Central memory CD4-positive, alpha-beta T cell (primary cell): ENCODE measurements around the gene MEIOSIN.
"Not testable (repeated sequence)": the region's sequence is repeated elsewhere in the genome, so short reads cannot be mapped to it uniquely, and the experiment has no call there.

ENCODE experiments used
- DNase-seq: peaks from one replicate; pipeline ENCODE4 v3.0.0; 2022

The MEIOSIN gene

DNA sequence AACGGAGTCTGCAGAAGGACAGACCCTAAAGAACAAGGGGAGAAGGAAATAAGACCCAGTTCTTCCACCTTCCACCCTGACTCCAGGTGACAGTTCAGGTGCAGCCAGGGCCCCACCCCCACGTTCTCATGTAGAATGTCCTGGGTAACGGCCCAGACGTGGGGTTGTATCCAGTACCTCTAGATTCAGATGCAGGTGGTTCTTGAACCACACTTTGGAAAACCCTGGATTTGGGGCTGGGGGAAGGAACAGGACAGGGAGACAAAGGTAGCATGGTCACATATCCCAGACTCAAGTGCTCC is 46.9 kb downstream of the MEIOSIN start:
- DNase-seq, result no peak

DNA sequence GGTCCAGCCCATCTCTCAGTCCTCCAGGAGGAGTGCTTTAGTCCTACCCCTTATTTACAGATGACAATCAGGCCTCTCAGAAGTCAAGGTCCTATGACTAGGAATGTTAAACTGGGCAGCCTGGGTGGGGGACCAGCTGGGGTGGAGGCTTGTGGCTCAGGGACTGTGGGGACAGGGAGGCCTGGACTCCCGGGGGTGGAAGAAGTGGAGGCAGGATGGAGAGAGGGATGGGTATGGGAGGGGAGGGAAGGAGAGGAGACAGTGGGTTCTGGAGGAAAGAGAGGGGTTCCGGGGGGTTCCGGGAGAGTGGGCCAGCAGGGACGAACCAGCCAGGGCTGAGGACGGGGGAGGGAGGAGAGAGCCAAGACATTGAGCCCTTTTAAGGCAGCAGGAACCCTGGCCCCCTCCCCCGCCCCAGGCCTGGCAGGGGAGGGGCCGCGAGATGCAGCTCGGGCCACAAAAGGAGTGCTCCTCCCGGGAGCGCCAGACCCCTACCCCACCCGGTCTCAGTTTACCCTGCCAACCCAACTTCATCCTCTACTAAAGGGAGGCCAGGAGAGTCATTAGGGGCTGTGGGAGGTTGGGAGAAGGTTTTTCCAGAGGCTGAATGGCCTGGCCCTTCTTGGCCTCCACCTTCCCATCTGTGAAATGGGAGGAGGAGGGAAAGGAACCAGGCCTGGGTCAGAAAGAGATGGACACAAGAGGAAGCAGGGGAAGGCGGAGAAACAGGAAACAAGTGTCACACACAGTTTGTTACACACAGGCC is 47.4 kb downstream of the MEIOSIN start:
- no peak for DNase-seq

DNA sequence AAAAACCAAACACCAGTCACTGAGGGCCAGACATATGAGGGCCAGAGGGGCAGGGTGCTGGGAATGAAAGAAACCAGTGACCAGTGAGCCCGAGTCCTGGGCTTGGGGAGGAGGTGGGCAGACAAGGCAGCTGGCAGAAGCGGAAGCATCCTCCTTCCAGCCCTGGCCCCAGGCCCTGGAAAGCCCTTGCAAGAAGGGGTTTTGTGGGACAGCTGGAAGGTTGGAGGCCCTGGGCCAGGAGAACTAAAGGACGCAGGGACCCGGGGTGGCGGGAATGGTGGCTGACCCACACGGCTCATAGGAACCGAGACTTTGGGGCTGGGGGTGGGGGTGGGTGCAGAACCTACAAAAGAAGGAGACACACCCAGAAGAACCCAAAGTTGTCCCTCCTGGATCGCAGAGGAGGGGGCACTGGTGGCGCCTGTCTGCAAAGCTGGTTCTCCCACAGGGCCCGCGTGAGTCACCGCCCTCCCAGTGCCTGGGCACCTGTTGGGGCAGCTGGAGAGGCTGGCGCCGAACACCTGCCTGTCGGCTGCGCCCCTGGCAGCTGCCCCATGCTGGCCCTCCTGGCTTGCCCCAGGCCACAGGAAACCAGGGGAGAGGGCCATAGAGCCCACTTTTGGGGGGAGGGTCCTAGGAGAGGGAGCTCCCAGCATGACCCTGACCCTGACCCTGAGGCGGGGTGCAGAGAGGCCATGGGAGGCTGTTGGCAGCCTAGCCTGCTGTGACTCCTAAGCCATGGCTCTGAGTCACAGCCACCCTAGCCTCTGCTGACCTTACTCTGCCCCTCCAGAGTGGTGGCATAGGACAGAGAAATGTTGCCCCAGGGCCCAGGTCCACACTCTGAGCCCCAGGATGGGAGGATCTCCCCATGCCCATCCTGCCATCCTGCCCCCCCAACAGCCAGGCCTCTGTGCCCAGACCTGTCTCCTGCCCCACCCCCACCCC is 48.2 kb downstream of the MEIOSIN start:
- no peak for DNase-seq

DNA sequence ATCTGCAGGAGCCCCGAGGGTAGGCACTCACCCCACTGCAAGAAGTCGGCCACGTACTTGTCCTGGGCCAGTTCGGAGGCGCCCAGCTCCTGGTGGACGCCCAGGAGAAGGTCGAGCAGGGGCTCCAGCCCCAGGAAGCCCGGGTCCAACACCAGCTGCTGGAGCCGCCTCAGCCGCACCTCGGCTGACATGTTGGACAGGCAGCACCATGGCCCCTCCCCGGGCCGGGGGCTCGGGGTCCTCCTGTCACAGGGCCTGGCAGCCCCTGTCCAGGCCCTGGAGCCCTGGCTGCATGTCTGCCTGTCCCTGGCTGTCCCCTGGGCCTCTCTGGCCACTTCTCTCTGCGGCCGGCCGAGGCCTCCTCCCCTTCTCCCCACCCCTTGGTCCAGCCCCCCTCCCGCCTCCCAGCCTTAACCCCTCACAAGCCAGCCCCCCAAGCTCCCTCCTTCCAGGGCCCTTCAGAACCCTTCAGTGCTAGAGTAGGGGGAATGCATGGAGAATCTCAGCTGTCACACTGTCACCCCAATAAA is 49.0 kb downstream of the MEIOSIN start, which contains the start of gene DMPK:
Gene DMPK (minus strand): TSS at position 329 of the 530 bp plus-strand sequence. CDS start 138 bp downstream, at position 191.
- DNase-seq, result no peak

DNA sequence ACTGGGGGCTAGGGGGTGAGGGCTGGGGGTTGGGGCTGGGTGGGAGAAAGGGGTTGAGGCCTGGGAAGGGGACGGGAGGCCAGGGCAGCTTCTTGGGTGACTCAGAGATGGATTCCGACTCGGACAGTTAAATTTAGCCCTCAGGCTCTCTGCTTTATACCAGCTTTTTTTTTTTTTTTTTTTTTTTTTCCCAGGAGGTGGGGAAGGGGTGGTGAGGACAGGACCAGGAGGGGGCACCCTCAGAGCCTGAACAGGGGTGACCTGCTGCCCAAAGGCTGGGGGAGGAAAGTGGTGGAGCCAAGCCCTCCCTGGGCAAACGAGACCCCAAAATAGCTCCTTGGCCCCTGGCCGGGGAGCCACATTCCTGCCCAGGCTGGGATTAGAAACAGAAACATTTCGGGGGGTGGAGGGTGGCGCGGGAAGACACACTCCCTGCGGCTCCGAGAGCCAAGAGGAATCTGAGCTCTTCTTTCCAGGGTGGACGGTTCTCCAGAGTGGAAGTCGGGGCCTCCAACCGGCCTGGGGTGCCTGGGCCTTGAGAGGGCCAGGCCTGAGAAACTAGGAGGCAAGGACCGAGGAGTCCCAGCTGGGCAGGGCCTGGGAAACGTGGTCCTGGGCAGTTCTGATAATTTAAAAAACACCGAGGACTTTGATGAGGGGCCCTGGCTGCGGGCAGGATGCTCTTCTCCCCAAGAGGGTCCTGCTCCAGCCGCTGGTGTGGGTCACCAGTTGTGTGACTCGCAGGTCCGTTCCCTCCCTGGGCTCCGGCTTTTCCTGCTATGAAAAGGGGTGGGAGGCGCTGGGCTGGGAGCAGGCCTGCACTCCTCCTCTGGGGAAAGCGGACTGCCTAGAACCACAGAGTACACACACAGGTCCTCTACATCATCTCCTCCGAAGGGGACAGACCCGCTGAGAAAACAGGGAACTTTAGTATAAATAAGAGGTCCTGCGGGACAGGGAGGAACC is 49.9 kb downstream of the MEIOSIN start:
- DNase-seq, result no peak

DNA sequence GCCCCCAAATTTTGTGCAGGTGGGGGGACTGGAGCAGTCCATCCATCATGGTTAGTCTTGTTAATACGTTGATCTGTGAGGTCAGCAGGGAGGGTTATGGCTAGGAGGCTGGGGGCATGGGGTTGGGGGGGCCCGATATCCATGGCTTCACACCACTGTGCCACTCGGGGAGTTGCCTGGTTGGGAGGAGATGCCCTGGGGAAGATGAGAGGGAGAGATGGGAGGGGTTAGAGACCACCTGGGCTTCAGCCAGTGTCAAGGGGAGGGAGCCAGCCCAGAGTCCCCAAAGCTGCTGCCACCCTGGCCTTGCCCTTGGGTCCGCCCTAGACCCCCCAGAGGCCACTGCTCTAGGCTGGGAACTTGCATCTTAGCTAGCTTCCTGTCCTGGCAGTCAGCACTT is 50.9 kb downstream of the MEIOSIN start:
- DNase-seq, result no peak

DNA sequence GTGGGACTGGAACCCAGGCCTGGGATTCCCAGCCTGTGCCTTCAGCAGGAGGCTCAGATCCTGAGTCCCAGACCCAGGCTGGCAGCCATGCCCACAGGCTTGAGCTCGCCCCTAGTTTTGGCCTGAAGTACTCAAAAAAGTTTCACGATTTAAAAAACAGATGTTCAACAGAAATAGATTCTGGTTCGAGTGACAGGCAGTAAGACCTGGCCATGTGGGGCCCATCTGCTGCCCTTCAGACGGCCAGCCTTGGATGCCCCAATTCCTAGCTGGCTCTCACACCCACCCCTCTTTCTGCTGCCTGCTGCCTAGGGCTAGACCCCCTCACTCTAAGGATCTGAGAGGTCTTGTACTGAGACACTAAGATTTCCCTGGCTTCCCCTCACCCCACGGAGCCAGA is 51.9 kb downstream of the MEIOSIN start:
- DNase-seq, result no peak

DNA sequence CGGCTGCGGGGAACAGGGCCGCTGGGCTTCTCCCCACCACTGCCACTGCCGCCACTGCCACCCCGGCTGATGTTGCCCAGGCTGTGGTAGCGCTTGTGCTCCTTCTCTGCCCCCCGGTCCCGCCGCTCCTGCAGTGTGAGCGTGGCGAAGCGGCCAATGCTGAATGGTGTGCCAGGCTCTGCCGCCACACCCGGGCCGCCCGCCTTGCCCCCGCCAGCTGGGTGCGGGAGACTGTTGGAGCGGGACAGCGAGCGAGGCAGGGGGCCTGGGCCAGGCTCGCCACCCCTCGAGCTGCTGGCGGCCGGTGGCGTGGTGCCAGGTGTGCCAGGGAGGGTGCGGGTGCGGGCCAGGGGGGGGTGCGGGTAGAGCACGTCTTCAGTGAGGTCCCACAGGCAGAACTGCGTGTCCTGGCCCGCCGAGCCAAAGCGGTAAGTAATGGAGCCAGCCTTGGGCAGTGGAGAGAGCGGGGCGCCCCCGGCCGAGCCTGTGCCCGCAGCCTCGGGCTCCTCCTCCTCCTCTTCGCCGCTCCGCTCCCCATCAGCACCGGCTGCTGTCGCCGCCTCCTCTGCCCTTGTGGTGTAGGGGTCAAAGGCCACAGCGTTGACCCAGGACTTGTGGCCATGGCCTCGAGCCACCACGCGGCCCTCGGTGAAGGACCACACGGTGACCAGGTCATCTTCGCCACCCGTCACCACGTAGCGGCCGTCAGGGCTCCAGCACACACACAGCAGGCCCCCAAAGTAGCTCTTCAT is 52.7 kb downstream of the MEIOSIN start:
- DNase-seq, result no peak

DNA sequence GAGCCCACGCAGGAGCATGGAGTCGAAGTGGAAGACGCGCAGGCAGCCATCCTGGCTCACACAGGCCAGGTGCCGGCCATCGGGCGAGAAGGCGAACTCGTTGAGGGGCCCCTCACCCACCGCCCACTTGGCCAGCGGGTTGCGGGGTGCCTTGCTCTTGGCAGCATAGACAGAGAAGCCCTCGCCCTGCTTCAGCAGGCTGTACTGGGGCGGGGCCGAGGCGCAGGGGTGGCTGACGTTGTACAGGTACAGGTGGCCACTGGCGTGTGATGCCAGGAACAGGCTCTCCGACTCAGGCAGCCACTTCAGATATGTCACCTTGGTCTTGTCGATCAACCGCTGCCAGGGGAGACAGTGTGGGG is 53.3 kb downstream of the MEIOSIN start:
- no peak for DNase-seq

DNA sequence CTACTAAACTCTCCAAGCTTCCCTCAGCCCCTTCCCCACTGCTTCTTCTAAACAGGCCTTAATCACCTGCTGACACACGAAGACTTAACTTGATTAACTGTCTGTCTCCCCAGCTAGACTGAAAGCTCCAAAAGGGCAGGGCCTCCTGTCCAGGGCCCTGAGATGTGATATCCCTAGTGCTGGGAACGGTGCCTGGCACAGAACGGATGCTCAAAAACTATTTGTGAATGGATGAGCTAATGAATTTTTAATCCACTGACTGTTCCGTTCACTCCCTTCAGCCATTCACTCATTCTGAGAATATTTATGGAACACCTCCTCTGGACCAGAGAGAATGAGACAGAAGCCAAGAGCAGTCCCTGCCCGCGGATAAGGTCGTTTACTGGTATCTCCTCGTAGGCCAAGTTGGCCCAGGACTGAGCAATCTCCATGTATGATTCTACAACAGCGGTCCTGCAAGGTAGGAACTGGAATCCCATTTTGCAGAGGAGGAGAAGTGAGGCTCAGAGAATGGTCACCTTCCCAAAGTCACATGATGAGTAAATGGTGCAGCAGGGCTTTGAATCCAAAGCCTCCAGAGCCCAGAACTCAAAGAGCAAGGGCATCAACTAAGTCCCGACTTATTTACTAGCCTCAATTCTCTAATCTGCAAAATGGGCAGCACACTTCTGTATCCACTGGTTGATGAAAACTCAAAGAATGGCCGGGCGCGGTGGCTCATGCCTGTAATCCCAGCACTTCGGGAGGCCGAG is 56.0 kb downstream of the MEIOSIN start:
- no peak for DNase-seq

DNA sequence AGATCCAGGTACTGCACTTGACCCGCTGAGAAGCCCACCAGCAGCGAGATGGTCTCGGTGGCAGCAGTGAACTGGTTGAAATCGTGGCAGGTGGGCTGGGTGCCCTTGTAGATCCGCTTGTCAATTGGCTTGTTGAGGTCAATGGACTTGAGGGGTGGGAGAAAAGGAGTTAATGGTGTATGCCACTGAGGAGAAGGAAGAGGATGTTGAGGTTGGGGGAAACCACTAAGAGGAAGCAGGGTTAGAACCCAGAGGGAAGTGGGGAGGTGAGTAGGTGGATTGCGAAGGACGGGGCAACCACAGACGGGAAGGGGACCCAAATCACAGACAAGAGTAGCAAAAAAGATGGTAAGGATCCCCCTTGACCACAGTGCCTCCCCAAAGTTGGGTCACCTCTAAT is 57.7 kb downstream of the MEIOSIN start:
- peak; percentile 70 for DNase-seq

DNA sequence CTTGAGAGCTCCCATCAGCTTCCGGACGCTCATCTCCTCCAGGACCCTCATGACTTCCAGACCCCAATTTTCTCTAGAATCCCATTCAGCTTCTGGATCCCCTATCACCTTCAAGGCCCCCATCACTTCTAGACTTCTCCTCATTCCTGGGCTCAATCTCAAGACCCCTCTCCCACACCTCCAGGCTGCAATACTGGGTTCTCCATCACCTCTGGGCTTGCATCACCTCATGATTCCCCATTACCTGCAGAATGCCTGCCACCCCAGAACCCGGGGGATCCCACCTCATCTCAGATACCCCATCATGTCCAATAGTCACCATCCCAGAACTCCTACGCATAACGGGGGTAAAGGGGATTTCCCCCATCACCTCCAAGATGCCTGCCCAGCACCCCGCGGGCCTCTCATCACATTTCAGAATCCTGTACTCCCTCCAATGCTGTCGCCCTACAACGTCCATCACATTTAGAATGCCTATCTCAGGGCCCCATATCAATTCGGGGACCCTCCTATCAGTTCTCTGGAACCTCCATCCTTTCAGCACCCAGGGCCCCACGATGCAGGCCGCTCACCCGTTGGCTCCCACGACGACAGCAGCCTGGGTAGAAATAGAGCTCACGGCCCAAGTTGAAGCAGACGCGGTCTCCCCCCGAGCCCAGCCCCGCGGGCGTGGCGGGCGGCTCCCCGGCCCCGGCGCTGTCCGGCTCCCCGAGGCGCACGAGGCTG is 58.7 kb downstream of the MEIOSIN start:
- DNase-seq, result no peak

DNA sequence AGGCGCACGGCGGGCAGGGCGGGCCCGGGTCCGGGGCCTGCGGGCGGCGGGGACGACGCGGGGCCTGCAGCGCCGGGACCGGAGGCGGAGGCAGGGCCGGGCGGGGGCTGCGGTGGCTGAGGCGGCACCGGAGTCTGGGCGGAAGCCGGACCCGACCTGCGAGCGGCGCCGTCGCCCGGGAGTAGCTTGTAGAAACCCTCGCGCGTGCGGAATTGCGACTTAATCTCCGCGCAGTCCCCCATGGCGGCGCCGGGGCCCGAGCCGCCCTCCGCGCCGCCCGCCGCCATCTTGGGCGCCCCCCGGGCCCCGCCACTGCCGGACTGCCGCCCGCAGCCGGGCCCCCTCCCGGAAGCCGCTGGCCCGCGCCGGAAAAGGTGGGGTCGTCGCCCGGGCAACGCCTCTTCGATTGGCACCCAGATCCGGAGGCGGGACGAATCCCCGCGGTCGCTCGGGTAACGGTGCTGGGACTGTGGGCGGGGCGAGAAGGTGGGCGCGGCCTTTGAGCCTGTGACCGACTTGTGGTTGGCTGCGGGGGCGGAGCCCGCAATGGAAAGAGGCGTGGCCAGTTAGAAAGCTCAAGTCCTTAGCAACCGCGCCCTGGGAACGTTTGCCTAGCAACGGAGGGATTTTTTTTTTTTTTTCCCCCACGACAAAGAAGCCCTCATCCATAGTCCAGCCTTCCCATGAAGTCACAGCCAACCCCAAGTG is 59.4 kb downstream of the MEIOSIN start, which contains the start of gene DMWD:
Gene DMWD (minus strand): TSS at position 376 of the 708 bp plus-strand sequence. CDS start 89 bp downstream, at position 287.
- peak; percentile 97 for DNase-seq

DNA sequence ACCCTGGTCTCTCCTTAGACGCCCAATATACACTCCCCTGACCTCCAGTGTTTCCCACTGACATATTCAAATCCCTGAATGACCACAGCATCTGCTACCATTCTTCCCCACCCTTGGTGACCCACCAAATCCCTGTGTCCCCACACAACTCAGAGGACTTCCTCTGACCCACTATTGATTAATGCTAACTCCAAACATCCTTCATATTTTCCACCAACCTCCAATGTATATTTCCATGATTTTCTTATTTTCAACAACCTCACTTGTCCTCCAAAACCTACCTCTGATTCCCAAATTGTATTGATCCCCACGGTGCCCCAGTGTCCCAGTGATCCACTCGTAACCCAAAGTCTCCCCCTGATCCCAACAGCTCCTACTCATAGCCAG is 59.9 kb downstream of the MEIOSIN start:
- DNase-seq, result no peak

DNA sequence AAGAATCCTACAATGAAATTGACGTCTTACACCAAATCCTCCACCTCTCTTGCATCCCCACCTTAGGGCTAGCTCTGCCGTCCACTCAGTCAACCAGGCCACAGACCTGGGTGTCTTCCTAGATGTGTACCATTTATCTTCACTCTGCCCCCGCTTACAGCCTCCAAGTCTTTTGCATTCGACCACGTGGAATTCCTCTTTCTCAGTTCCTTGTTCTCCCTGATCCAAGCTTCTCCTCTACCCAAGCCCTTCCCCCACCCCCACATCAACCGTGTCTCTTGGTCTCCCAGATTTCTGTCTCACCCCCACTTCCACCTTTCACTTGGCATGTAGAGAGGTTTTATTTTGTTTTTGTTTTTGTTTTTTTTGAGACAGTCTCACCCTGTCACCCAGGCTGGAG is 60.6 kb downstream of the MEIOSIN start:
- no peak for DNase-seq

DNA sequence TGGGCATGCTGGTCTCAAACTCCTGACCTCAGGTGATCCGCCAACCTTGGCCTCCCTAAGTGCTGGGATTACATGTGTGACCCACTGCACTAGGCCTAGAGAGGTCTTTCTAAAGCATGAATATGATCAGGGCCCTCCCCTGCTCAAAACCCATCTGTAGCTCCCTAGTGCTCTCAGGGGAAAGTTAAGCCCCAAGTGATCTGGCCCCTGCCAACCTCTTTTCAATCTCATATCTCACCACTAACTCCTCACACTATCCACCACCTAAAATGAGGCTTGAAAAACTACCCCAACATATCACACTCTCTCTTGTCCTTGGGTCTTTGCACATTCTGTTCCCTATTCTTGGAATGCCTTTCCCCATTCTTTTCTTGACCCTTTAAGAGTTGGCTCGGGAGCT is 61.4 kb downstream of the MEIOSIN start:
- no peak for DNase-seq

DNA sequence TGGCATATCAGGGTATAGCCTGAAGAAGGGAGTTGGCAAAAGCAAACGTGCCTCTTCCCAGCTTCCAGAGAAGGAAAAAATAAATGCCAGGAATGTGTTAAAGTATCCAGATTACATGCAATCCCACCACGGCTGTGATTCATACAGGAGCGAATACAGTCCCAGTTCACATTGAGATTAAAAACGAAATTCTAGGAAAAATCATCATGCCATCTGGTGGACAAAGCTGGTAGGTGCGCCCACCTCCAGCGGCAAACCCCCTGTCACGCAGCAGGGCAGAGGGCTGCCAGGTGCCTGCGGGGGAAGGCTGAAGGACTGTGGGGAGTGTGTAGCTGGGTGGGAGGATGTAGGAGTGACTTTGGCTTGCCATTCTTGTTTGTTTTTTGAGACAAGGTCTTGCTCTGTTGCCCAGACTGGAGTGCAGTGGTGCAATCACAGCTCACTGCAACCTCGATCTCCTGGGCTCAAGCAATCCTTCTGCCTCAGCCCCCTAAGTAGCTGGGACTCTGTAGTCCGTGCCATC is 65.8 kb downstream of the MEIOSIN start:
- DNase-seq, result peak; percentile 53

DNA sequence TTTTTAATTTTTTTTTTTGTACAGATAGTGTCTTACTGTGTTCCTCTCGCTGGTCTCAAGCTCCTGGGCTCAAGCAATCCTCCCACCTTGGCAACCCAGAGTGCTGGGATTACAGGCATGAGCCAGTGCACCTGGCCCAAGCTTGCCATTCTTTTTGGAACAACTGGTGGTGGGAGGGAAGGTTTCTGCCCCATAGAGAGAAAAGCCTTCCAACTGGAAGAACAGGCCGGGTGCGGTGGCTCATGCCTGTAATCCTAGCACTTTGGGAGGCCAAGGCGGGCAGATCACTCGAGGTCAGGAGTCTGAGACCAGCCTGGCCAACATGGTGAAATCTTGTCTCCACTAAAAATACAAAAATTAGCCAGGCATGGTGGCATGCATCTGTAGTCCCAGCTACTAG is 66.3 kb downstream of the MEIOSIN start:
- not testable (repeated sequence) for DNase-seq

DNA sequence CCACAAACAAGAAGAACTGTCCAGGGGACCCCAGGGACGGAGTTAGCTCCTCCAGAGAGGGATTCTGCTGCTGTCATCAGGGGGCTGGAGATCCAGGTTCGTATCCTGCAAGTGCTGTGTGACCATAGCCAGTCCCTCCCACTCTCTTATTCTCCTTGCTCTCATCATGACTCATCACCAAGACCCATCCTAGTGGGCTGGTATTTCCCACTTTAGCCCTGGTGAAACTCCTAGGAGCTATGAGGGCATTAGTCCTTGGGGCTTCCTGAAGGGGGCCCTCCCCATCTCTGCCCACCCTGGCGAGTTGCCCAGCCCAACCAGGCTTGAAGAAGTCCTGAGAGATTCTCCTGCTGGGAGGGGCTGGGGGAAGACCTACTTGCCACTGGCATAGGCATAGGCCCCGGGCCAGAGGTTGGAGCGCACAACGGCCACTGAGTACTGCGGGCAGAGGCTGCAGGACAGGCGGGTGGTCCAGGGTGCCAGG is 66.9 kb downstream of the MEIOSIN start:
- no peak for DNase-seq
